SW480 (cell line): Measurements from ENCODE around the gene PTPMT1.
A peak's percentile ranks its signal among the peaks of the same experiment; 100 is the strongest.

Experiments
- DNase-seq: peaks from one replicate; pipeline ENCODE4 v3.0.0-alpha.2; 2016; ENCODE audit warnings: low spot score

The PTPMT1 gene

DNA sequence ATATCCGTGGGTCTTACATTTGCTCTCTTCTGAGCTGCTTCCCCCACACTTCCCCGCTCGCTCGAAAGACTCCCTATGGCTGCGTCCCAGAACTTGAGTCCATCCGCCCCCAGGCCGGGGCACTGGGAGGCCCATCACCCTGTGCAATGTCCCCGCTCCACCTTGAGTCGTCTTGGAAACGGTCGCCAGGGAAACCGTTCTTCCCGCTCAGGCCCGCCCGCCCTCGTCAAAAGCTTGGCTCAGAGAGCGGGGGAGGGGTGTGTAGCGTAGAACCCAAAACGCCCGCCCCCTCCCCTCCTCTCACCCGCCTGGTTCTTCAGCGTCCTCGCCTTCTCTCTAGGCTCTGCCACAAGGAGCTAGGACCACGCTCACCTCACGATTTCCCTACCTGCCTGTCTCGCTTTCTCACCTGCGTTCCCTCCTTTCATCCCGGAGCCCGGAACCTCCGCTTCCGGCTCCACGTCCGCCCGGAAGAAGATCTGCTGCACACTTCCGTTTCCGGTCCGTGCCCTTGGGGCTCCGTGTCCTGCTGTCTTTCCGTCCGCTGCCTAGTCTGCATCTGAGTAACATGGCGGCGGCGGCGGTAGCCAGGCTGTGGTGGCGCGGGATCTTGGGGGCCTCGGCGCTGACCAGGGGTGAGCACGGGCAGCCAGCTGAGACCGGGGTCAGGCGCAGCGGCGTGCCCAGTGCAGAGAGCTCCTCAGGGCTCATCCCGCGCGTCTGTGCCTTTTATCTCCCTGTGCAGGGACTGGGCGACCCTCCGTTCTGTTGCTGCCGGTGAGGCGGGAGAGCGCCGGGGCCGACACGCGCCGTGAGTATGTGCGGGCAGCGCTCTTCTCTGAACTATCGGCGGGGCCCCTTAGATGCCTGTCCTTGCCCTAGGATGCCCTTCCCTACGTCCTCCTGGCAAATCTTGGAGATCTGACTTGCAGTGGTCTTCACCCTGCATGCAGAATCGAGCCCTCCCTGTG, 13.4 kb downstream of the PTPMT1 start, which contains the start of the genes KBTBD4 and NDUFS3:
TSS of gene KBTBD4 (minus strand) at position 447 of the 971 bp plus-strand sequence. CDS start at position 428, 19 bp downstream.
TSS of gene NDUFS3 (plus strand) at position 551 of the 971 bp plus-strand sequence. CDS start at position 569, 18 bp downstream.
- peak; percentile 87 for DNase-seq

DNA sequence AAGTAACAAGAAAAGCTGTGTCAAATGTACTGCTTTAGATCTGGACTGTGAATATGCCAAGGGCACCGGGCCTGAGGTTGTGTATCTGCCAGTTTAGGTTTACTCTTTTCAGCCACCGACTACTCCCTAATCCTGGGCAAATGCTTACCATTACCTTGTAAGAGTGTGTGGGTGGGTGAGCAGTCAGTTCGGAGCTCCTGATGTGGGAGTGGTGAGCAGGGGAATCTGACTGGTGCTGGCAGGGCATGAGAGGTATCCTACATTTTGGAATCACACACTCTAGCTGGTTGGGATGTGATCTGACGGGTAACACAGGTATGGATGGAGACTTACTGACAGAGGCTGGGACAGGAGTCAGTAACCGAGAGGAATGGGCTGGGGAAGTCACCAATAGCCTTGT, 18.4 kb downstream of the PTPMT1 start:
- DNase-seq: no peak

DNA sequence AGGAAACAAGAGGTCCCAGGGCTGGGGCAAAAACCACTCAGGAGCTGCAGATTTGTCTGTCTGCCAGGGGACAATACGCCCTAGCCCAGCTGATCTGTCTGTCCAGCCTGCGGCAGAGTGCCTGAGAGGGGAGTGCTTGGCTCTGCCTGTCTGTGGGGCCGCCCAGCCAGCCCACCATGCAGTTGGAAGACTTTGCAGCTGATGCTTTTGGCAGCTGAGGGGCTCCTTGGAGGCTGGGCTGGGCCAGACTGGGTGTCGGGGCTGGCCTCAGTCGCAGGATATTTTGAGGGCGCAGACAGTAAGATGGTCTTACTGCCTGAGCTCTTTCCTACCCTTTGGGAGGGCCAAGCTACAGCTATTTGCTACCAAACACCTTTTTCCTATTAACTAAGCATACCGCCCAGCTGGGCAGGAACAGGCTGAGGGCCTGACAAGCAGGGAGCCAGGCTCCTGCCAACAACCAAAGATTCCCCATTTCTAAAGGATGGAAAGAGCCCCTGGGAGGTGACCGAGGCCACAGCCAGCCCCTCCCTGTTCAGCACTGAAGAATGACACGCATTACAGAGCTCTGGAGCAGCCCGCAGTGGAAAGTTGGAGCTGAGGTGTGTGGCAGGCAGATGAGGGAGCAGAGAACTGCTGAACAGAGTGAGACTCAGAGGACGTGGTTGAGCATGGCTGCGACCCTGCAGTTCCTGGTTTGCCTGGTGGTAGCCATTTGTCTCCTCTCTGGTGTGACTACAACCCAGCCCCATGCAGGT, 20.9 kb downstream of the PTPMT1 start, which contains the start of gene FAM180B:
TSS of gene FAM180B (plus strand) at position 581 of the 758 bp plus-strand sequence. CDS start at position 672, 91 bp downstream.
- no peak for DNase-seq

DNA sequence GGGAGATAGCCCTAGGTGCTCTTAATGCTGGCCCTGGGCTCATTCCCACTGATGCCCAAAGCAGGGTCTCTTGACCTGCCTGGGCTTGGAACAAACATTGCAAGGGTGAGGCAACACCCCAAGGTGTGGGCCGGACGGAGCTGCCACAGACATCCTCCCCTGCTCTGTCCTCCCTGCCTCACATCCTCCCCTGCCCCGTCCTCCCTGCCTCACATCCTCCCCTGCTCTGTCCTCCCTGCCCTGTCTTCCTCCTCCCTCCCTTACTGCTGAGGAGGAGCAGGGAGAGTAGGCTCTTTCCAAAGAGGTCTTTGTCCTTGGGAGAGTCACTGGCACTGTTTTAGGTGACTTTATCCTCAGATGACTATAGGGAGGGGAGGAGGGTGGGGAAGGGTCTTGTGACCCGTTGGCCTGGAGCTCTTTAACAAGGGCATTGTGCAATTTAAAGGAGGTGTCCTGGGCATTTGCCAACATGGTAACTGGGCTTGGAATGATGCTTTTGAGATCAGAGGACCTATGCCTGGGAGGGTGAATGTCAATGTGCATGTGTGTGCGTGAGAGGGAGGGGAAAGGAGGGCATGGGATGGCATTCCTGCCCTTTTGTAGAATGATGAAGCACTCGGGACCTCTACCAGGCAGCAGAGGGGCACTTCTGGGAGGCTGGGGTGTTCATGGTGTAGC, 21.8 kb downstream of the PTPMT1 start:
- DNase-seq: no peak

DNA sequence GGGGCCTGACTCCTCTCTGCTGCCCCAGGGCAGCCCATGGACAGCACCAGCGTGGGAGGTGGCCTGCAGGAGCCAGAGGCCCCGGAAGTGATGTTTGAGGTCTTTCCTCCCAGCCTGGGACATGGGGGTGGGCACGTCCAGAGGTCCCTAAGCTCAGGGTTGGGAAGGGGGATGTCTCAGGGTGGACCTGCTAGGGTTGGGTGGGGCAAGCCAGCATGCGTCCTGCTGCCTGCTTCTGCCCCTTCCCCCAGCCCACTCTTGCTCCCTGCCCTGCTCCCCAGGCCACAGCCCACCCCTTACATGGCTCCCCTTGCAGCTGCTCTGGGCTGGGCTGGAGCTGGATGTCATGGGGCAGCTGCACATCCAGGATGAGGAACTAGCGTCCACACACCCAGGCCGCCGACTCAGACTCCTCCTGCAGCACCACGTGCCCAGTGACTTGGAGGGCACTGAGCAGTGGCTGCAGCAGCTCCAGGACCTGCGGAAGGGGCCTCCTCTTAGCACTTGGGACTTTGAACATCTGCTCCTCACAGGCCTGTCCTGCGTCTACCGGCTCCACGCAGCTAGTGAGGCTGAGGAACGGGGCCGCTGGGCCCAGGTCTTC, 22.4 kb downstream of the PTPMT1 start:
- no peak for DNase-seq

DNA sequence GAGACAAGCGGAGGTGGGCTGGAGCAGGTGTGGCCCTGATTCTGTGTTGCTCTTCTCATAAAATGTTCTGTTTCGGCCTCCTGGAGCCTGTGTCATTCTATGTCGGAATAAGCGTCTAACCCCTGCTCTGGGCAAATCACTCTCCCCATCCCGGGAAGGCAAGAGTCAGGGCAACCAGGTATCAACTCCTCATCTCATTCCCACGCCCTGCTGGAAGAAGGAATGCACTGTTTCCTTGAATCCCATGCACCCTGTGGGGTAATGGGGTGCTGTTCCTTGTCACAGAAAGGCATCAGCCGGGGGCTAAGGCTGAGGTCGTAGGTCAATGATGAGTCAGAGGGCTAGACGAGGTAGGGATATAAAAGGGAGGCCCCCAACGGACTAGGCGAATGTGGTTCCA, 23.7 kb downstream of the PTPMT1 start:
- DNase-seq: no peak

DNA sequence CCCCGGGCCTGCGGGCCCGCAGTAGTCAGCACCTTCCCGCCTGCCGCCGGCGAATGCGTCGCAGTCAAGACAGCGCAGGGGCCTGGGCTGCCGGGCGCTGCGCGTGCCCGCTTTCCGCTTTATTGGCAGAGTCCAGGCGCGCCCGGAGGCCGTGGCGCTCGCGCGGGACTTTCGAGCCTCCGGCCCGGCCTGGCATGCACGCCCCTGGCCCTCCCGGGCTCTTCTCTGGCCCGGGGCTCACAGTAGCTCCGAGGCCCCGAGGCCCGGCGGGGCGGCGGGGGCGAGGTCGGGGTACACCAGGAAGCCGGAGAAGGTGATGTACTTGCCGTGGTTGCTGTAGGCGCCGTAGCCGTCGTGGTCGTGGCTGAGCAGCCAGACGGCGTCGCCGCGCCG, 24.2 kb downstream of the PTPMT1 start:
- DNase-seq: no peak

DNA sequence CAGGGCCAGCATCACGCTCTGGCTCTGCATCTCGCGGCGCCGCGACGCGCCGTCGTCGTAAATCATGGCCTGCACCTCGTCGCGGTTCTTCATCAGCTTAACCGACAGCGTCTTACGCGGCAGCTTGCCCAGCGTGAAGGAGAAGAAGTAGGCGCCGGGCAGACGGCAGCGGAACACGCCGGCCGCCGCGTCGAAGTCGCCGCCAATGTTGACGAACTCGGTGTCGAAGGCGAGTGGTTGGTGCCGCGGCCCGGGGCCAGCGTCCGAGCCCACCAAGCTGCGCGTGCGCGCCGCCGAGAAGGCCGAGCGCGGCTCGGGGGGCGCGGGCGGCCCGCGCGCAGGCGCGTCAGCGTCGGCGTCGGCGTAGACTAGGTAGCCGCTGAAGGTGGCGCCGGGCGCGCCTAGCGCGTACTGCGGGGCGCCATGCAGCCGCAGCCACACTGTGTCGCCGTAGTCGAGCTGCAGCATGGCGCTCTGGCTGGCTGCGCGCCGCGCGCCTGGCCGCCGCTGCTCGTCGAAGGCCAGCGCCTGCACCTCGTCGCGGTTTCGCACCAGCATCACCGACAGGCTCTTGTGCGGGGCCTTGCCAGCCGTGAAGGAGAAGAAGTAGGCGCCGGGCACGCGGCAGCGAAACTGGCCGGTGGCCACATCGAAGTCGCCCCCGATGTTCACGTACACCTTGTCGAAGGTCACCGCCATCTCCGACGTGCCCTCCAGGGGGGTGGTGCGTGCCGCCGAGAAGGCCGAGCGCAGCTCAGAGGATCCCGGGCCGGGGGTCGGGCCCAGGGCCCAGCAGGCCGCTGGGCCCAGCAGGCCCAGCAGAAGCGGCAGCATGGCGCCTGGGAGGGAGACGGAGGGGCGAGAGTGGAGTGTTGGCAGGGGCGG, 24.8 kb downstream of the PTPMT1 start:
- no peak for DNase-seq

DNA sequence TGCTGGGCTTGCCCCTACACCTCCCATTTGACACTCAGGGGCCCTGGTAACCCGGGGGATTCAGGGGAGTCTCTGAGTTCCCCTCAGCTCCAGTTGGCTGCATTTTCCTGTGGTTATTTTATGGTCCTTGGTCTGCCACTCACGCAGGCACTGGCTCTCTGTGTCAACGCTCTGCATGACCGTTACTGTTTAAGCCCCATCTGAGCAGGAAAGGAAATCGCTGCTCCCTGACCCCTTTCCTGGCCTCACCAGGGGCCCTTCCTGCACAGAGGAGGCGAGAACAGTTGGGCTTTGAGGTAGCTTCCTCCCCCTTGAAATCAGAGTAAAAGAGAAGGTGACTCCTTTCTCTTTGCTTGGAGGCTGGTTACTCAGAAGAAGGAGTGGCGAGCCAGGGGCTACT, 26.4 kb downstream of the PTPMT1 start:
- no peak for DNase-seq

DNA sequence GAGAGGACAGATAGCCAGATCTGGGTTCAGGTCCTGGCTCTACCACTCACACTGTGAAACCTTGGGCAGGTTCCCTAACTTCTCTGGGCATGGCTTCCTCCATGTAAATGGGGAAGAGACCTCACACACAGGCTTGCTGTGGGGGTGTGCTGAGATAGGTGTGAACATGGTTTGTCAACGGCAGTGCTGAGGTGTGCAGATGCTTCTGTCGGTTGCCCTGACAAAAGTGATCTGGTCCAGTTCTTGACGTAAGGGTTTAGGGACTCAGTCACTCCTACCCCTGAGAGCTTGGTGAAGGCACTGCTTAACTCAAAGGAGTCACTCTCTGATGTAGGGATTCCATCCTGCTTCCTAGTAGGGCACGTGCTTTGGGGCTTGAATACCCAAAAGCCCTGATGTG, 26.9 kb downstream of the PTPMT1 start:
- DNase-seq: no peak

DNA sequence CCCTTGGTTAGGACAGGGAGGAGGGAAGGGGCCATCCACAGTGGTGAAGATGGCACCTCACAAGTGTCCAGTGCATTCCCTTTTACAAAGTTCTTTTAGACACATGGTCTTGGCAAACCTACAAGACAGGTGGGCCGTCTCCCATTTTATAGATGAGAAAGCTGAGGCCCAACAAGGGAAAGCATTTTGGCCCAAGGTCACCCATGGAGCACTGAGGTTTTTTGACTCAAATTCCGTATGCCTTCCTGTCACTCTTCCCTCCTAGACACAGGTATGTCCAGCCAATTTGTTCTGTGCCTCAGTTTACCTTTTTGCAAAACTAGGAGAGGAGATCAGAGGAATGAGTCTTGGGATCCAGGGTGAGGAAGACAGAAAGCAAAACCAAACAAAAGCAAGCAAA, 27.6 kb downstream of the PTPMT1 start:
- DNase-seq: no peak

DNA sequence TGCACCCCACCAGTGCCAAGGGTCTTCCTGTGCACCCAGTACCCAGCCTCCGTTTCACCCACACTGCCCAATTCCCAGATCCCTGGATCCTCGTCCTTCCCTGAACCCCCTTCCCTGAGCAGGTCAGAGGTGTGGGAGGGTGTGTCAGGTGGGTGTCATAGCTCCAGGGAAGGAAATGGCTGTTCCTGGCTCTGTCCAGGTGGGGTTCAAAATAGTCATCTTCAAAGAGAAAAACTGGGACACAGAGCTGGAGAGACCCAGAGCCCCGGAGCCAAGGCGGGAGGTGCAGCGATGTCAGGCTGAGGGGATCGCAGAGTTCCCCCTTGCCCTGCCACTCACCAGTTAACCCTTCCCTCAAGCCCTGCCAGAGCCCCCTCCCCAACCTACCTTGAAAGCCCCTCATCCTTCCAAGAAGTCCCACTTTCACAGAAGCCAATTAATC, 28.1 kb downstream of the PTPMT1 start:
- DNase-seq: no peak

DNA sequence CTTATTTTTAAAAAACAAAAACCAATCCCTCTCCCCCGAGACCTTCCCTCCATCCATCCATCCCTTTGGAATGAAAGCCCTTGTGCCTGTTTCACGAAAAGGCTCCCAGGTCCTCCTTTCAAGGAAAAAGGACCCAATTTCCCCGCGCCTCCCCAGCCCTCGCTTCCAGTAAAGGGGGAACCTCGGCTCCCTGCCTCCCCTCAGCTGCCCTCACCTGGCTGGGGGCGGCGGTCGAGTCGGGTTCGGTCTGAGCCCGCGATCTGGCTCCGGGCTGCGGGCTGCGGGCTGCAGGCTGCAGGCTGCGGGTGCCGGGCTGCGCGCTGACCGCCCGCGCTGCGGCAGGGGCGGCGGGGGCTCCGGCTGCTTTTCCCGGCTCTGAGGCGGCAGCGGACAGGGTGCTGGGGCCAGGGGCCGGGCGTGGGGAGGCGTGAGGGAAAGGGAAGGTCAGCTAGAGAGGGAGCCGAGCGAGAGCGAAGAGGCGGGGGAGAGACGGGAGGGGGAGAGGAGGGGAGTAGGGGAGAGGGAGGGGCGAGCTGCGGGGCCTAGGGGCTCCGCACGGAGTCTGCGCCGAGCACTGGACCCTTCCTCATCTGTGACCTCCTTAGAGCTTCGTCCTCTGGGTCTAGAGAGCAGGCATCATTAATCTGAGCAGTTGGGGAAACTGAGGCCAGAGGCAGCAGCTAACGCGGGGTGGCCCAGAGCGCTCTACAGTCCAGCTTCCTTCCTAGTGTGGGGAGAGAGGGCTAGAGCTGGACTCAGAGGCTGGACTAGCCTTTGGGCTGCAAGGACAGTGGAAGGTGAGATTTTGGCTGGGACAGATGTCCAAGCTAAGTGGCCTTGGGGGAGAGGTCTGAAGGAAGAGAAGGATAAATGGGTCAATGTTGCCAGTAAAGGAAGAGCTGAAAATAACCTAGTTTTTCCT, 28.8 kb downstream of the PTPMT1 start, which contains the start of gene C1QTNF4:
TSS of gene C1QTNF4 (minus strand) at position 478 of the 922 bp plus-strand sequence. CDS start 3,601 bp downstream, outside the sequence.
- no peak for DNase-seq

DNA sequence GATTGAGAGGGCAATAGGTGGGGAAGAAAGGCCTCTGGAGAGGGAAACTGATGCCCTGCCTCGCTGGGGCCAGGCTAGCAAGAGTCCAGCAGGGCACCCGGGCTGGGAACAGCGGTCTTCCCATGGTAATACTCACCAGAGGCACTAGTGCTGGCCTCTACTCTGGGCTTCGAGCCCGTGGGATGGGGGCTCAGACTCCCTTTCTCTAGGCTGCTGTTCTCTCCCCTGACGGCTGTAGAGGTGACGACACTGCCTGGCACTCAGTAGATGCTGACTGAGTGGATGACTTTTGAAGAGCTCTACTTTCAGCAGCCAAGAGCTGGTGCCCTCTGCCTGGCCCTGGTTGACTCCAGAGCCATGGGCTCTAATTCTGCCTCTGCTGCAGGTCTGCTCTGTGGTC, 29.6 kb downstream of the PTPMT1 start:
- no peak for DNase-seq

DNA sequence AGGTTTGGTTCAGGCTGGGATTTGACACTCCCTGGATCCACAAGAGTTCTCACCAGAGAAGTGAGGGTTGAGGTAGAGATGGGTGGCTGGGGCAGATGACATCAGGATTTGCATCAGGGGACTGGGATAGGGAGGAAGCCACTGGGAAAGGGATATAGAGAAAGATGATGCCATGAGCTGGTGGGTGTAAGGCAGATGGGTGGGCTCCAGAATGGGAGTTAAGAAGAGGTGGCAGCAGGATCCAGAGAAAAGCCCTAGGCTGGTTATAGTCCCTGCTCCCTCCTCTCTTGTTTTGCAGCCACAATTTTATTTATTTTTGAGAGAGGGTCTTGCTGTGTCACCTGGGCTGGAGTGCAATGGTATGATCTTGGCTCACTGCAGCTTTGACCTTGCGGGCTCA, 30.6 kb downstream of the PTPMT1 start:
- no peak for DNase-seq

DNA sequence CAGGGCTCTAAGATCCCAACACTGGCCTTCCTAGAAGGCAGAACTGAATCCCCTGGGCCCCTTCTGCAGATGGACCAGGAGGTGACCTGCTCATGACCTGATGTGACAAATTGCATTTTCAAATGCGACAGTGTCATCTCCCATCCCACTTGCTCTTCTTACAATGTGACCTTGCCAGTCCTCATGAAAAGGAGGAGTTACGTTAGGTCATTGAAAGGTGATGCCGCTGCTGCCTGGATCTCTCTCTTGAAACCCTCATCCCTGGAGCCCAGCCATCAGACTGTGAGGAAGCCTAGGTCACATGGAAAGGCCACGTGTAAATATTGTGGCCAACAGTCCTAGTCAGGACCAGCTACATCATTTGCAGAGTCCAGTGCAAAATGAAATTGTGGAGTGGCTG, 34.5 kb downstream of the PTPMT1 start:
- no peak for DNase-seq

DNA sequence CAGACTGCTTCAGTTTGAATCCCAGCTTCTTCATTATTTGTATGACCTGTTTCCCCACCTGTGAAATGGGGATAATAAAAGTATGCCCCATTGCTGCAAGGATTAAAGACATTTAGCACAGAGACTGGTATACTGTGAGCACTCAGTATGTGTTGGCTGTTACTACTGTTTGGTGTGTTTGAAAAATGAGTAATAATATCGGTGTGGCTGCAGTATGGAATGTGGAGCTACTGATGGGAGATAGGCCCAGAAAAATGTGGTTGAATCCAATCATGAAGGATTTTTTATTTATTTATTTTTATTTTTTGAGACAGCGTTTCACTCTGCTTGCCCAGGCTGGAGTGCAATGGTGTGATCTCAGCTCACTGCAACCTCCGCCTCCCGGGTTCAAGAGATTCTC, 37.9 kb downstream of the PTPMT1 start:
- DNase-seq: no peak

DNA sequence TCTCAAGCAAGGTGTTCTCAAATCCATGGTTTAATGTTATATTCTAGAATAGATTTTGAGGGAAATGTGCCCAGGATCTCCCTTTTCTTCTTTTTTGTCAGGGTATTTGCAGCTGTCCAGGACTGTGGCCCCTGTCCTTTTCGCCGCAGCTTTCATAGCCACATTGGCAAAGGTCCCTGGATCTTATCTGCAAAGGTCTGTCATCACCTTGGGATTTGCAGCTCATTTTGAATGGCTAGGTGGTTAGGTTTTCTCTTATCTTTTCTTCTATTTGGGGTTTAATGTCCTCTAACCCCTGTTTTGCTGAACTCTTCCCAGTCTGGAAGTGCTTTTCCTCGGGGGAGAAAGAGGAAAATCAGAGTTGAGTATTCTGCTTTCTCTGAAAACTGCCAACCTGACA, 40.5 kb downstream of the PTPMT1 start:
- DNase-seq: no peak

DNA sequence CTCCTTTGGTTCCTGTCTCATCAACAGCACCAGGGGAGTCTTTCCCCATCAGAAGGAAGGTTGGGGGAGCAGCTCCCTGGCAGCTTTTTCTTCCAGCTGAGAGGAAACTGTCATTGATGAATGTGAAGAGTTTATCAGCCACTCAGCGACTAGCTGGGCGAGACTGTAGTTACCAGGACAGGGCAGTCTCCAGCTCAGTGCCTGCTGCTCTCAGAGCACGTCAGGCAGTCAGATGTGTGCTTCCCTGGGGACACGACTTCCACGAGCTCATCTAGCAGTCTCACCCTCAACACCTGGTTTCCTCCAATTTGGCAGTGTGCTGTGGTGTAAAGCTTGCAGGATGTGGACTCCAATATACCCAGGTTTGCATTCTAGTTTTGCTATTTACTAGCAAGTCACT, 41.3 kb downstream of the PTPMT1 start:
- DNase-seq: no peak
